ENCODE results near the gene SENP6.
A peak's percentile ranks its signal among the peaks of the same experiment; 100 is the strongest.

SENP6 gene

DNA sequence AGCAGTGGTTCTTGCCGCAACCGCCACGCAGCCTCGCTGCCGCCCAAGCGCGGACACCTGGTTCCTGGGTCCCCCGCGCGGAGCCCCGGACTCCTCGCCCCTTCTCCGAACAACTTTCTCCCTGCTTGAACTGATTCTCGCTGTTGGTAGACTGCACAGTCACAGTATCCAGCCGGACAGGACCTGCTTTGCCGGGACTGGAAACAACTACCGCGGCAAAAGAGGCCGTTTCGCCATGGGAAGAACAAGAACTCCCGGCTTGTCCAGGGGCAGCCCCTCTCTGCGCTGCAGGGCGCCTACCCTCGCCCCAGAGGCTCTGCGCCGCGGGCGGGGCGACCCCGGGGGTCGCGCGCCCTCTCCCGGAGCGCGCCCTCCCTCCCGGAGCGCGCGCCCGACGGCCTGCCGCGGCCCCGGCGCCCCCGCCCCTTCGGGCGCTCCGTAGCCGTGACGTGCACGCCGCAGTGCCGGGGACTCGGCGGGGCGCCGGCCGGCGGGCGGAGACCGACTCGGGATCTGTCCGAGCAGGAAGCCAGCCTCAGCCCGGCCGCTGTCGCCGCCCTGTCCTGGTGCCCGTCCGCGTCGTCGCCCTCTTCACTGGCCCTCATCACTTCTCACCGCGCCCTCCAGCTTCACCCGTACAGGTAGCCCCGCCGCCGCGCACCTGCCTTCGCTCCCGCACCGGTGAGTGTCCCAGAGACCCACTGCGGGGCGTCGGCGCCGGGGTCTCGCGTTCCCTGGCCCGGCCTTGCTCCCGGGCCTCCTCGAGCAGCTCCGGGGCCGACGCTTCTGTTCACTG is 147.3 kb downstream of the SENP6 start, which contains the start of gene MYO6:
MYO6 (plus strand) TSS at position 497 of the 796 bp plus-strand sequence. CDS start 68,309 bp downstream, outside the sequence.
- peak; percentile 47 for DNase-seq

DNA sequence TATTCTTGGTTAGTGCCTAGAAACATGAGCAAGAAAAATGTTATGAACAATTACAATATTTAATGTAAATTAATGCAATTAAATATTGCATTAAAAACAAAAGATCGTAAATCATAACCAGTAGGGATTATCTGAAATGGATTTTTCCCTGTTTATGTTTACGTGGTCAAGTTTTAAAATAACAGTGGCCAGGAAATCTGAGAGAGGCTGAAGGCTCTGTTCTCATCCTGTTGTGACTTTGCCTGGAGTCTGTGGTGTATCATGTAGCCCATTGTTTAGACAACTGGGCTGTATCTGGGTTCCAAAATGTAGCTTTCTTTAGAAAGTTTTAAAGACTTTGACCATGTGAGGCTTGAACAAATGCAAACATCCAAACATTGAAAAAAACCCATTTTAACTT is 149.8 kb downstream of the SENP6 start:
- DNase-seq: no peak

DNA sequence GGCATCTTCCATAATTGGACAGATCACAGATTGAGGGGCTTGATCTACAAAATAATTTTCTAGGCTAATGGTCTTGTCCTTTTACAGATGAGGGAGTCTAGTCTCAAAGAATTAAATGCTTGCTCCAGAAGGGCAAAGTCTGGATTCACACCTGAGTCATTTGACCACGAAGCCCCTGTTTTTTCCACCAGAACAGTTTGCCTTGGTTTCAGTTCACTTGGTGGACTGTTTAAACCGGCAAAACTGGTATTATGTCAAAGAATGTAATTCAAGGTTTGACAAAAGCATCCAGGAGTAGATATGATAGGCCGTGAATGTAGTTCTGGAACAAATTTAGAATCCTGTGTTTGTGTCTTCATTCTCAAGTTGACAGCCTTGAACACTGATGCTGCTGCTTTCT is 150.7 kb downstream of the SENP6 start:
- DNase-seq: no peak

DNA sequence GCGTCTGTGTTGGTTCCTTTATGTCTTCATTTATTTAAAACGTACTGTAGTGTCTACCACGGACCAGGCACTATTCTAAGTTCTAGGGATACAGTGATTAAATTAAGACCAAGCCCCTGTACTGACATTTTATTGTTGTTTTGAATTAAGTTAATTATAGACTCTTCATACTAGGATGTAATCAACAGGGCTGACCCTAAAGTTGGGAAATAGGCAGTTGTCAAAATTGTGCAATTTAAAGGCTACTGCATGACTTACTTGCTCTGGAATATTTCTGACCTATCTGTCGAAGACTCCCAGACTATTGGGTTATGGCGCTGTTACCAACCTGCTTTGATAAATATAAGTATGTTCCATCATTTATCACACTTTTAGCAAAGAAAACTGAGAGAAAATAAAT is 154.0 kb downstream of the SENP6 start:
- no peak for DNase-seq

DNA sequence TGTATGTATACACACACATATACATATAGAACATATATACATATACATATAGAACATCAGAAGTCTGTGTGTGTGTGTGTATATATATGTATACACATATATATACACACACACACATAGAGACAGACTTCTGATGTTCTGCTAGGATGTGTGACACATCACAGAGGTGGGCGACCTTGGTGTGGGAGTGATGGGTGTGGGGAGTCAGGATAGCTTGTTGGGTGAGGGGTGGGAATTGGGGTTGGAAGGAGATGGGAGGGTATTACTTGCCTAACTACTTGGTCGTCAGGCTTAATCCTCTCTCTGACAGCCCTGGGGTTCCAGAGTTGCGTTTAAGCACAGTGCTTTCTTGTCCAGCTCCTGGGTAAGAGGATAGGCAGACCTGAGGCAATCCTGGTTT is 155.6 kb downstream of the SENP6 start:
- DNase-seq: no peak

DNA sequence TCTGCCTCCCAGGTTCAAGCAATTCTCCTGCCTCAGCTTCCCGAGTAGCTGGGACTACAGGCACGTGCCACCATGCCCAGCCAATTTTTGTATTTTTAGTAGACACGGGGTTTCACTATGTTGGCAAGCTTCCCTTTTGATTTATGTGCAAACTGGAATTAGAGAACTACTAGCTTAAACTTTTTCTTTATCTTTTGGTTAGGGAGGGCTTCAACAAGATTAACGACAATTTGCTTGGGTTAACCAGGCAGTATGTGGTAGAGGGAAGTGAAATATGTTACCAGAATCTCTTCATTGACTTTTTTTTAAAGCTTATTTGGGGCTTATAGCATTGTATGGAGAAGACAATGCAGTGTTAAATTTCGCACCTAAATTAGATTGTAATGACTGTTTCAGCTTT is 156.4 kb downstream of the SENP6 start:
- DNase-seq: no peak

DNA sequence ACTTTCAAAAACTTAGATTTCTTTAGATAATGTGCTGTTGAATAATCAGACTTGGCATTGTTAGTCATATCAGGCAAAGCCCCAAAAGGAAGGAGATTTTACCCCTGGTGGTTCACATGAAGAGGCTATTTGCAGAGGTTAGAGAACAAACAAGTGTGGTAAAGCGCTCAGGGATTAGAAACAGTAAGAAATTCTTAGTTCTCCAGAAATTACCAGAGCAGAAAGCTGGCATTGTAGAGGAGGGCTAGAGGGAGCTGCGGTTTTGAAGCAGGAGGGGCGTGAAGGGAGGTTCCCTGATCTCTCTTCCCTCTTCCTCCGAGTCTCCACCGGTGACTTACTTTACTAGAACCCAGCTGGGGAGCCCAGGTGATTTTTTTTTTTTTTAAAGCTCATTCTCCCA is 157.5 kb downstream of the SENP6 start:
- DNase-seq: no peak

DNA sequence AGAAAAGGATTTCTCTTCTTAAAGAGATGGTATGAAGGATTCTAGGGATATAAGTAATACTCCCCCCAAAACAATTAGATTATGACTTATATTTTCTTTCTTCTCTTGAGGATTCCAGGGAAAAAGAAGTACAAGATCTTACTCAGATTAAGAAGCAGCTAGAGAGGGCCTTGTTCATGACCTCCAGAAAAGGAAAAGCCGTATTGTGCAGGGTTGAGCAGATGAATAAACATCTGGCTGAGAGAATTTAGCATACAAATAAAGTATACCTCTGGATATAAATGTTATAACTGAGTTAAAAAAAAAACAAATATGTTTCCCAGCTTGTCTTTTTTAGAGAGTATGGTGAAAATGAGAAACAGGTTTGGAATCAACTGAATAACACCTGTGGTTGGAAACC is 158.6 kb downstream of the SENP6 start:
- no peak for DNase-seq

DNA sequence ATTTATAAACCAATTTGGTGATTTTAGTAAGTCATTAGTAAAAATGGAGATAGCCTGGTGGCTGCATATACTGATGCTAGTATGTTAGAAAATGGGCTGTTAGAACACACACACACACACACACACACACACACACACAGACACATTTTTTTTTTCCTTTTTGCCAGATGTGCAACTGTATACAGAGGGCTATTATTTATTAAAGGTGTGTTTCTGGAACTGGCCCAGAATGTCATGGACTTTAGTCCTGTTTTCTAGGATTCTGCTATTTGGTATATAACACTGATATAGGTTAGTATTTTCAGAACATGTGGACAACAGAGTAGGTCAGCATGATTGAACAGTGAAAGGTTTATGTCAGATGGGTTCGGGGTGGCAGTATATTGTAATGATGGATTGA is 159.8 kb downstream of the SENP6 start:
- no peak for DNase-seq

DNA sequence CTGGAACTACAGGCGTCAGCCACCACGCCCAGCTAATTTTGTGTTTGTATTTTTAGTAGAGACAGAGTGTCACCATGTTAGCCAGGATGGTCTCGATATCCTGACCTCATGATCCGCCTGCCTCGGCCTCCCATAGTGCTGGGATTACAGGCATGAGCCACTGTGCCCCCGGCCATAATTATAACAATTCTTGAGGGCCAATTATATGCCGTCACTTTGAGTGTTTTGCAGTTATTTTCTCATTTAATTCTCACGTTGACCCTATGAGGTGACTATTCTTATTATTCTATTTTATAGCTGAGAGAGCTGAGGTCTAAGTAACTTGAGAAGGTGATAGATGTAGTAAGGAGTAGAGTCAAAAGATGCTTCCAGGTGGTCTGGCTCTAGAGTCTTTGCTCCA is 160.4 kb downstream of the SENP6 start:
- no peak for DNase-seq

DNA sequence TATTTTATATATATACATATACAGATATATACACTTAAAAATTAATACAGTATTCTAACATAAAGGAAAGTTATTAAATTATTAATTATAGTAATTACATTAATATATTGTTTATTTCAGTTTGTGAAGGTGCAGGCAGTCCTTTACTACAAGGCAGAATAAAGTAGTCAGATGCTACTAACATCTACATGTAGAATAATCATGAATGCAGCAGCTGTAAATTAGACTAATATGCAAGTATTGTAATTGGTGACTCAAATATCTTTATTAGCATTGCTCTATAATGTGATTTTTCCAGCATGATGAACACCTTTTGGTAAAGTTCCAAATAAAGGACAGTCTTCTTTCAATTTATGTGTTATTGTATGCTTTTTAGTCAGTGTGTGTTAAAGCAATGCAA is 164.7 kb downstream of the SENP6 start:
- no peak for DNase-seq

Data from NCI-H510A (cell line).